HFF-Myc (cell line): Measurements from ENCODE around the gene STMP1.

ENCODE experiments used
- DNase-seq: peaks from one replicate; pipeline ENCODE4 v3.0.0-alpha.2; 2011; ENCODE audit warnings: low read depth; ENCODE audit errors: extremely low read depth
- H3K4me3 ChIP-seq: replicated peaks from 2 replicates; pipeline ENCODE4 v1.5.1; 2011; ENCODE audit warnings: low read depth, mild to moderate bottlenecking, control low read depth, low read length
- TF ChIP-seq, protein P1 (sequence below): IDR thresholded peaks from 2 replicates; pipeline ENCODE4 v1.5.1; 2012; ENCODE audit warnings: mild to moderate bottlenecking, low read depth, low read length, control low read depth; ENCODE audit errors: missing control alignments

Gene STMP1

DNA sequence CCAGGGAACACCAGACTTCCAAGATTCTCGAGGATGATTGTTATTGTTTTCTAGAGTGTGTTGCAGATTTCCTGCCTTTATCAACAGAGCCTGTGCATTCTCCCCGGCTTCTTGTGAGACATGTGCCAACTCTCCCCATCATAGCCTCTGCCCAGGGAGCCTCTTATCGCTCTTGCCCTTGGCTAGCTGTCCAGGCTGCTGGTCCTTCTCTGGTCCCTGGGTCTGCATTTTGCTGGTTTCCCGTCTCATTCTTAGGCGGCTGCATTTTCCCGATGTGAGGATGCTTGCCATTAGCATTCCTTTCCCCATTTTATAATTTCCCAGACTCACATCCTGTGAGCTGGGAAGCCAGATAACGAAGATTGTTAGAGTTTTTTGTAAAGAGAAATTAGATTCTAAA lies 50.5 kb downstream of the STMP1 start:
- TF ChIP-seq, protein P1, sequence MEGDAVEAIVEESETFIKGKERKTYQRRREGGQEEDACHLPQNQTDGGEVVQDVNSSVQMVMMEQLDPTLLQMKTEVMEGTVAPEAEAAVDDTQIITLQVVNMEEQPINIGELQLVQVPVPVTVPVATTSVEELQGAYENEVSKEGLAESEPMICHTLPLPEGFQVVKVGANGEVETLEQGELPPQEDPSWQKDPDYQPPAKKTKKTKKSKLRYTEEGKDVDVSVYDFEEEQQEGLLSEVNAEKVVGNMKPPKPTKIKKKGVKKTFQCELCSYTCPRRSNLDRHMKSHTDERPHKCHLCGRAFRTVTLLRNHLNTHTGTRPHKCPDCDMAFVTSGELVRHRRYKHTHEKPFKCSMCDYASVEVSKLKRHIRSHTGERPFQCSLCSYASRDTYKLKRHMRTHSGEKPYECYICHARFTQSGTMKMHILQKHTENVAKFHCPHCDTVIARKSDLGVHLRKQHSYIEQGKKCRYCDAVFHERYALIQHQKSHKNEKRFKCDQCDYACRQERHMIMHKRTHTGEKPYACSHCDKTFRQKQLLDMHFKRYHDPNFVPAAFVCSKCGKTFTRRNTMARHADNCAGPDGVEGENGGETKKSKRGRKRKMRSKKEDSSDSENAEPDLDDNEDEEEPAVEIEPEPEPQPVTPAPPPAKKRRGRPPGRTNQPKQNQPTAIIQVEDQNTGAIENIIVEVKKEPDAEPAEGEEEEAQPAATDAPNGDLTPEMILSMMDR = no peak
- no peak for DNase-seq
- H3K4me3 ChIP-seq = no peak overlapping the region

DNA sequence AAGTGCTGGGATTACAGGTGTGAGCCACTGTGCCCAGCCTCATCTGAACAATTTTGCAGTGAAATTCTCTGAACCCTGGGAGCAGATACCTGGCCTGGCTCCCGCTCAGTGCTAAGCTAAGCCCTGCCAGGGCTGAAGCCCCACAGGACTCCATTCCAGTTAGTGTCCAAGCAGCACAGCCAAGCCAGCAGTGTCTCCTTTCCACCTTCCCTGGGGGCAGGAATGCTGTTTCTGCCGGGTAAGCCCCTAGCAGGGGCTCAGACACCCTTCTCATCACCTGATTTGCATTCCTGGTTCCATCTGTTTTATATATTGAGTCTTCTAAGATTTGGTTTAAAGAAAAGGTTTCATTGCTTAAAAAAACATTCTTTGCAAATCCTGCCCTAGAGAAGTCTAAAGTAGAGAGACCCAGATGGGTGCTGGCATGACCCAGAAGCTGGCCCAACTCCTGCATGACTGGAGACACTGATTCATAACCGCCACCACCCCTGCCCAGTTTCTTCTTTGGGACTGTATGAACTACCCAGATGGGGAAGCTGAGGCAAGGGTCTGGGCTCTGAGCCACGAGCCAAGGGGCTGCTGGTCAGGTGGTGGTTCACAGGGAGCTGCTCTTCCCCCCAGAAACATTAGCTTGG lies 51.6 kb downstream of the STMP1 start:
- TF ChIP-seq, protein P1 = no peak
- H3K4me3 ChIP-seq = no peak overlapping the region
- no peak for DNase-seq

DNA sequence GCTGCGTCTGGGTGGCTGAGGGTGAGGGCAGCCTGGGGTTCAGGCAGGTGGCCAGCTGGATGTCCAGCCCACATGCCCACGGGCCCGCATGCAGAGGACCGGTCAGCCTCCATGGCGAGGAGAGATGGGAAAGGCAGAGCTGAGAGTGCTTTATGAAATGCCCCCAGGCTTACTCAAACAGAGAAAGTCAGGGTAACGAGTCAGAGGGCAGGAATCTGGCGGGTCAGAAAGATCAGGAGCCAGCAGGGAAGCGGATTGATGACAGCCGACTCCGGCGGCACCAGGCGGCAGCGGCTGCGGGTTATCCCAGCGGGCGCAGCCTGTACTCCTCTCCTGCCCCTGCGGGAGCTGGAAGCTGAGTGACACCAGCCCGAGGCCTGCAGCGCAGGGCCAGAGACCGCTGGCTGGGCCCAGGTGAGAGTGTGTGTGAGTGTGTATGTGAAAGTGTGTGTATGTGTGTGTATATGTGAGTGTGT lies 52.3 kb downstream of the STMP1 start:
- DNase-seq = no peak
- TF ChIP-seq, protein P1 = no peak
- H3K4me3 ChIP-seq = no peak overlapping the region

DNA sequence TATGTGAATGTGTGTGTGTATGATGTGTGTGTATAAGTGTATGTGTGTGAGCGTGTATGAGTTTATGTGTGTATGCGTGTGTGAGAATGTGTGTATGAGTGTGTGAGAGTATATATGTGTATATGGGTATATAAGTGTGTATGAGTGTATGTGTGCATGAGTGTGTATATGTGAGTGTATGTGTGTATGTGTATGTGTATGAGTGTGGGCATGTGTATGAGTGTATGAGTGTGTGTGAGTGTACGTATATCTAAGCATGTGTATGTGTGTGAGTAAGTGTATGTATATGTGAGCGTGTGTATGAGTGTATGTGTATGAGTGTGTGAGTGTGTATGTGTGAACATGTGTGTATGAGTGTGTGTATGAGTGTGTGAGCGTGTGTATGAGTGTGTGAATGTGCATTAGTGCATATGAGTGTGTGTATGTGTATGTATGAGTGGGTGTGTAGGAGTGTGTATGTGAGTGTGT lies 52.8 kb downstream of the STMP1 start:
- no peak for DNase-seq
- no peak overlapping the region for H3K4me3 ChIP-seq
- TF ChIP-seq, protein P1 = no peak

DNA sequence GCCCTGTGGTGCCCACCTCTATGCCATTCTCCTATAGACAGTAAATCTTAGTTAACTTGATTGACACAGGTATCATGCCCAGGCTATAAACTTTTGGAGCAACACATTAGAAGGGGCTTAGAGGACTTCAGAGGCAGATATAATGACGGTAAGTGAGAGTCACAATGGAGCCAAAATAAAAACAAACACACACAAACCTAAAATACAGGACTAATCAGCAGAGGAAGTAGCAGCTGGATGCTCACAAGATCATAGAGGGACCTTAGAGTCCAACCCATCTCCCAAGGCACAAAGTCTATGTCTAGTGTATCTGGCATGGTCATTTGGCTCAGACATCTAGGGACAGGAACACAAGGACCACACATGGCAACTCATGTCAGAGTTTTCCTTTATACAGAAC lies 53.4 kb downstream of the STMP1 start:
- TF ChIP-seq, protein P1 = no peak
- DNase-seq = no peak
- H3K4me3 ChIP-seq = no peak overlapping the region

DNA sequence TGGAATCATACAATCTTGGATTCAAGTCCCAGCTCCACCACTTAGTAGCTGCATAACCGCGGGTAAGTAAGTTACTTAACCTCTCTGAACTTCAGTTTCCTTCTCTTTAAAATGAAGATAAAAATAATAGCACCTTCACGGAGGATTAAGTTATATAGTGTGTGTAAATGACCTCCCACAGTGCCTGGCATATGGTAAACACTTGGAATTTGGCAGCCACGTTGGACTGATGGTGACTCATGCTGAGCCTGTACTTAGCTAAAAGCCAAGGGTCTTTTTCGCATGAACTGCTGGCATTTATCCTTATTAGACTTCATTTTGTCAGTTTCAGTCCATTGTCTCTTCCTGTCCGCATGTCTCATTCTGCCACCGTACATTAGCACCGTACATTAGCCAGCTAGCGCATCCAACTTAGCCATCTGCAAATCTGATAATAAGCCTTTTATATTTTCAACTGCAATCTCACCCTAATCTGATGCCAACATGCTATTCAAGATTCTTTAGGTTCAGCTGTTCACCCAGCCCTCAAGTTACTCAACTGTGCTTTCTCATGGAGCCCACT lies 54.4 kb downstream of the STMP1 start:
- DNase-seq = peak; percentile 91
- TF ChIP-seq, protein P1 = no peak
- H3K4me3 ChIP-seq = no peak overlapping the region
